ENCODE data around the gene UGT1A5. TPM values are rescaled to one million over a fixed set of nuclear protein-coding genes. Genes with fewer than 3 reads are reported as not detected.

The UGT1A5 gene
- polyA plus RNA-seq, 1 donor from 2014 or later = not detected

DNA sequence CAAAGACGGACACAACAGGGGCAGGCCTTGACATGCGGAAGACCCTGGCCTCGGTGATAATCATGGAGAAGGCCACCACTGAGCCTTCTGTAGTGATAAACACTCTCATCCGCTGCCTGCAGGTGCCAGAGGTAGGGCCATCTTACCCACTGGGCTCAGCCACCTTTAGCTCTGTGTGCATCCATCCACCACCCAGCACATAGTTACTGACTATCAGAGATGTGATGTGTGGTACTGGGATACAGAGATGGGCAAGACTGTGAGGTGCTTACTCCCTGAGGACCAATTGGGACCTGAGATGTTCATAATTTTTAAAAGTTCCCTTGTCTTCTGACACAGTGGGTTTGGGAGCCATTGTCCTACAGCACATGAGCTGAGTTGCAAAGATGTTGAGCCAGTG is 67.0 kb downstream of the UGT1A5 start:
- no peak overlapping the region for H2AFZ ChIP-seq (ENCODE audit: low read depth, low read length)
- peaks cover 3% of the 10 kb centered on the region for H3K9me3 ChIP-seq (ENCODE audit: low read length)
- H3K4me2 ChIP-seq (ENCODE audit: low read length) = no peak overlapping the region
- H3K9ac ChIP-seq (ENCODE audit: low read length) = no peak overlapping the region
- H3K9me2 ChIP-seq (ENCODE audit: insufficient read depth, low read length) = no peaks in the 10 kb centered on the region
- no peak overlapping the region for H3K4me3 ChIP-seq (ENCODE audit: low read length)
- no peaks in the 10 kb centered on the region for H3K79me2 ChIP-seq (replicated peaks; ENCODE audit: insufficient read depth, low read length)
- no peaks in the 10 kb centered on the region for H3F3A ChIP-seq (ENCODE audit: insufficient read depth, low read length, poor library complexity, severe bottlenecking)
- no peaks in the 10 kb centered on the region for H3K36me3 ChIP-seq (ENCODE audit: insufficient read depth, low read length)
- H4K20me1 ChIP-seq (ENCODE audit: insufficient read depth) = no peaks in the 10 kb centered on the region
- H3K27me3 ChIP-seq (ENCODE audit: insufficient read depth, low read depth, low read length) = no peaks in the 10 kb centered on the region
- no peak overlapping the region for H3K27ac ChIP-seq (ENCODE audit: low read length)
- TF ChIP-seq TAF1 (IDR thresholded peaks at IDR 0.05; ENCODE audit: low read depth) (no peak), POLR2AphosphoS5 (IDR thresholded peaks at IDR 0.05) (no peak), MXI1 (conservative IDR thresholded peaks at IDR 0.05; ENCODE audit: poor library complexity, severe bottlenecking) (no peak), SMC3 (conservative IDR thresholded peaks at IDR 0.05; ENCODE audit: poor library complexity) (no peak), EP300 (conservative IDR thresholded peaks at IDR 0.05; ENCODE audit: poor library complexity, severe bottlenecking) (no peak), RAD21 (conservative IDR thresholded peaks at IDR 0.05) (no peak), EZH2 (IDR thresholded peaks at IDR 0.05; ENCODE audit: borderline replicate concordance, insufficient read depth, low read length, poor library complexity, severe bottlenecking) (no peak)
- TF ChIP-seq, protein P1, sequence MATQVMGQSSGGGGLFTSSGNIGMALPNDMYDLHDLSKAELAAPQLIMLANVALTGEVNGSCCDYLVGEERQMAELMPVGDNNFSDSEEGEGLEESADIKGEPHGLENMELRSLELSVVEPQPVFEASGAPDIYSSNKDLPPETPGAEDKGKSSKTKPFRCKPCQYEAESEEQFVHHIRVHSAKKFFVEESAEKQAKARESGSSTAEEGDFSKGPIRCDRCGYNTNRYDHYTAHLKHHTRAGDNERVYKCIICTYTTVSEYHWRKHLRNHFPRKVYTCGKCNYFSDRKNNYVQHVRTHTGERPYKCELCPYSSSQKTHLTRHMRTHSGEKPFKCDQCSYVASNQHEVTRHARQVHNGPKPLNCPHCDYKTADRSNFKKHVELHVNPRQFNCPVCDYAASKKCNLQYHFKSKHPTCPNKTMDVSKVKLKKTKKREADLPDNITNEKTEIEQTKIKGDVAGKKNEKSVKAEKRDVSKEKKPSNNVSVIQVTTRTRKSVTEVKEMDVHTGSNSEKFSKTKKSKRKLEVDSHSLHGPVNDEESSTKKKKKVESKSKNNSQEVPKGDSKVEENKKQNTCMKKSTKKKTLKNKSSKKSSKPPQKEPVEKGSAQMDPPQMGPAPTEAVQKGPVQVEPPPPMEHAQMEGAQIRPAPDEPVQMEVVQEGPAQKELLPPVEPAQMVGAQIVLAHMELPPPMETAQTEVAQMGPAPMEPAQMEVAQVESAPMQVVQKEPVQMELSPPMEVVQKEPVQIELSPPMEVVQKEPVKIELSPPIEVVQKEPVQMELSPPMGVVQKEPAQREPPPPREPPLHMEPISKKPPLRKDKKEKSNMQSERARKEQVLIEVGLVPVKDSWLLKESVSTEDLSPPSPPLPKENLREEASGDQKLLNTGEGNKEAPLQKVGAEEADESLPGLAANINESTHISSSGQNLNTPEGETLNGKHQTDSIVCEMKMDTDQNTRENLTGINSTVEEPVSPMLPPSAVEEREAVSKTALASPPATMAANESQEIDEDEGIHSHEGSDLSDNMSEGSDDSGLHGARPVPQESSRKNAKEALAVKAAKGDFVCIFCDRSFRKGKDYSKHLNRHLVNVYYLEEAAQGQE (IDR thresholded peaks at IDR 0.05; ENCODE audit: borderline replicate concordance) = no peak
- TF ChIP-seq, protein P2, sequence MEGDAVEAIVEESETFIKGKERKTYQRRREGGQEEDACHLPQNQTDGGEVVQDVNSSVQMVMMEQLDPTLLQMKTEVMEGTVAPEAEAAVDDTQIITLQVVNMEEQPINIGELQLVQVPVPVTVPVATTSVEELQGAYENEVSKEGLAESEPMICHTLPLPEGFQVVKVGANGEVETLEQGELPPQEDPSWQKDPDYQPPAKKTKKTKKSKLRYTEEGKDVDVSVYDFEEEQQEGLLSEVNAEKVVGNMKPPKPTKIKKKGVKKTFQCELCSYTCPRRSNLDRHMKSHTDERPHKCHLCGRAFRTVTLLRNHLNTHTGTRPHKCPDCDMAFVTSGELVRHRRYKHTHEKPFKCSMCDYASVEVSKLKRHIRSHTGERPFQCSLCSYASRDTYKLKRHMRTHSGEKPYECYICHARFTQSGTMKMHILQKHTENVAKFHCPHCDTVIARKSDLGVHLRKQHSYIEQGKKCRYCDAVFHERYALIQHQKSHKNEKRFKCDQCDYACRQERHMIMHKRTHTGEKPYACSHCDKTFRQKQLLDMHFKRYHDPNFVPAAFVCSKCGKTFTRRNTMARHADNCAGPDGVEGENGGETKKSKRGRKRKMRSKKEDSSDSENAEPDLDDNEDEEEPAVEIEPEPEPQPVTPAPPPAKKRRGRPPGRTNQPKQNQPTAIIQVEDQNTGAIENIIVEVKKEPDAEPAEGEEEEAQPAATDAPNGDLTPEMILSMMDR (IDR thresholded peaks at IDR 0.05; ENCODE audit: poor library complexity, severe bottlenecking) = no peak

DNA sequence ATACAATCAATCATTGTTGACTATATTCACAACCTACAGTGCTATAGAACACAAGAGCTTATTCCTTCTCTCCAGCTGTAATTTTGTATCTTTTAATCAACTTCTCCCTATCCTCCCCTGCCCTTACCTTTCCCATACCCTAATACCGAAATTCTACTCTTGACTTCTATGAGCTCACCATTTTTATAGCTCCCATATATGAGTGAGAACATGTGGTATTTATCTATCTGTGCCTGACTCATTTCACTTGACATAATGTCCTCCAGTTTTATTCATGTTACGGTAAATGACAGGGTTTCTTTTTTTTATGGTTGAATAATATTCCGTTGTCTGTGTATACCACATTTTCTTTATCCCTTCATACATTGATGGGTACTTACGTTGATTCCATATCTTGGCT is 68.1 kb downstream of the UGT1A5 start:
- no peak for TF ChIP-seq EZH2 (IDR thresholded peaks at IDR 0.05; ENCODE audit: borderline replicate concordance, insufficient read depth, low read length, poor library complexity, severe bottlenecking)
- Histone ChIP-seq H3K27ac (ENCODE audit: low read length) (no peak overlapping the region), H3K9ac (ENCODE audit: low read length) (no peak overlapping the region), H3K4me3 (ENCODE audit: low read length) (no peak overlapping the region), H2AFZ (ENCODE audit: low read depth, low read length) (no peak overlapping the region), H3K36me3 (ENCODE audit: insufficient read depth, low read length) (no peaks in the 10 kb centered on the region), H4K20me1 (ENCODE audit: insufficient read depth) (no peaks in the 10 kb centered on the region), H3F3A (ENCODE audit: insufficient read depth, low read length, poor library complexity, severe bottlenecking) (no peaks in the 10 kb centered on the region), H3K9me2 (ENCODE audit: insufficient read depth, low read length) (no peaks in the 10 kb centered on the region), H3K9me3 (ENCODE audit: low read length) (peaks cover 3% of the 10 kb centered on the region), H3K4me2 (ENCODE audit: low read length) (no peak overlapping the region), H3K27me3 (ENCODE audit: insufficient read depth, low read depth, low read length) (no peaks in the 10 kb centered on the region), H3K79me2 (replicated peaks; ENCODE audit: insufficient read depth, low read length) (no peaks in the 10 kb centered on the region)

DNA sequence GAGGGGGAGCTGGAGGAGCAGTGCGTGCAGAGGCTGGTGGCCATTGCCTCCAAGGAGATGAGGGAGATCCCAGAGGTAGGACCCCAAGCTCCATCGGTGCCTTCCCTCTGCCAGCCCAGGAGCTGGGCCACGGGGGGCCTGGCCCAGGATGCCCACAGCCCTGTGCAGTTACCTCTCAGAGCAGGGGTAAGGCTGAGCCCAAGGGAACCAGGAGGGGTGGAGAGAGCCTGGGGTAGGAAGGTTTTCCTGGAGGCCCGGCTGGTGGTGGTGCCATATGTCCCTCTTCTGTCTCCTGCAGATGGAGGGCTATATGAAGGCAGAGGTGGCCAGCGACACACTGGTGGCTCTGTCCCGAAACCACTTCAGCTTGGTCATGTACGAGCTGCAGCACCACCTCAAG is 76.8 kb downstream of the UGT1A5 start:
- Histone ChIP-seq H3K4me2 (ENCODE audit: low read length) (no peak overlapping the region), H3K27me3 (ENCODE audit: insufficient read depth, low read depth, low read length) (no peaks in the 10 kb centered on the region), H3K27ac (ENCODE audit: low read length) (no peak overlapping the region), H3F3A (ENCODE audit: insufficient read depth, low read length, poor library complexity, severe bottlenecking) (no peaks in the 10 kb centered on the region), H3K4me3 (ENCODE audit: low read length) (no peak overlapping the region), H3K79me2 (replicated peaks; ENCODE audit: insufficient read depth, low read length) (no peaks in the 10 kb centered on the region), H4K20me1 (ENCODE audit: insufficient read depth) (no peaks in the 10 kb centered on the region), H3K36me3 (ENCODE audit: insufficient read depth, low read length) (no peaks in the 10 kb centered on the region), H2AFZ (ENCODE audit: low read depth, low read length) (no peak overlapping the region), H3K9ac (ENCODE audit: low read length) (no peak overlapping the region), H3K9me3 (ENCODE audit: low read length) (peaks cover 2% of the 10 kb centered on the region), H3K9me2 (ENCODE audit: insufficient read depth, low read length) (no peaks in the 10 kb centered on the region)
- TF ChIP-seq EP300 (conservative IDR thresholded peaks at IDR 0.05; ENCODE audit: poor library complexity, severe bottlenecking) (no peak), MXI1 (conservative IDR thresholded peaks at IDR 0.05; ENCODE audit: poor library complexity, severe bottlenecking) (no peak), RAD21 (conservative IDR thresholded peaks at IDR 0.05) (no peak), EZH2 (IDR thresholded peaks at IDR 0.05; ENCODE audit: borderline replicate concordance, insufficient read depth, low read length, poor library complexity, severe bottlenecking) (no peak), SMC3 (conservative IDR thresholded peaks at IDR 0.05; ENCODE audit: poor library complexity) (no peak), POLR2AphosphoS5 (IDR thresholded peaks at IDR 0.05) (no peak), TAF1 (IDR thresholded peaks at IDR 0.05; ENCODE audit: low read depth) (no peak)
- TF ChIP-seq, protein P2 (IDR thresholded peaks at IDR 0.05; ENCODE audit: poor library complexity, severe bottlenecking) = no peak
- TF ChIP-seq, protein P1 (IDR thresholded peaks at IDR 0.05; ENCODE audit: borderline replicate concordance) = no peak

Data from neural cell (in vitro differentiated cells).